GM18520 (cell line): ENCODE data around the gene TBL1XR1.
"Not testable (repeated sequence)": the region's sequence is repeated elsewhere in the genome, so short reads cannot be mapped to it uniquely, and the experiment has no call there.

ENCODE experiments used
- ATAC-seq: cut with Tn5 transposase; IDR thresholded peaks from one replicate; pipeline ENCODE4 v1.9.1; 2021; ENCODE audit not compliant: unreplicated experiment

Gene TBL1XR1

GRCh38 chr3:177184602-177185001, 12.7 kb downstream of the TBL1XR1 start:
- peak; percentile 83 for ATAC-seq

- ATAC-seq, result no peak
Observed at GRCh38 chr3:177182352-177182751, 14.9 kb downstream of the TBL1XR1 start.

GRCh38 chr3:177181418-177181817, 15.9 kb downstream of the TBL1XR1 start:
- no peak for ATAC-seq

DNA sequence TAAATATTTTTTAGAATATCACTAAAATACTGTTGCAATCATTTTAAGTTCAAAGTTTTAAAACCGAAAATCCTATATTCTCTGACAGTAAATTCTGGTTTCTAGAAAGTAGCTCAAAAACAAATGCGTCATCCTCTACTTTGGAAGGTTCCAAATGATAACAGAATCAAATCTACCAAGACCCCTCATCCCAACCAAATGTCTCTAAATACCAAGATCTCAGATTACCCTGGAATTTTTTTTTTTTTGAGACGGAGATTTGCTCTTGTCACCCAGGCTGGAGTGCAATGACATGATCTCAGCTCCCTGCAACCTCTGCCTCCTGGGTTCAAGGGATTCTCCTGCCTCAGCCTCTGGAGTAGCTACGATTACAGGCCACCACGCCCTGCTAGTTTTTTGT, 16.8 kb downstream of the TBL1XR1 start:
- no peak for ATAC-seq

DNA sequence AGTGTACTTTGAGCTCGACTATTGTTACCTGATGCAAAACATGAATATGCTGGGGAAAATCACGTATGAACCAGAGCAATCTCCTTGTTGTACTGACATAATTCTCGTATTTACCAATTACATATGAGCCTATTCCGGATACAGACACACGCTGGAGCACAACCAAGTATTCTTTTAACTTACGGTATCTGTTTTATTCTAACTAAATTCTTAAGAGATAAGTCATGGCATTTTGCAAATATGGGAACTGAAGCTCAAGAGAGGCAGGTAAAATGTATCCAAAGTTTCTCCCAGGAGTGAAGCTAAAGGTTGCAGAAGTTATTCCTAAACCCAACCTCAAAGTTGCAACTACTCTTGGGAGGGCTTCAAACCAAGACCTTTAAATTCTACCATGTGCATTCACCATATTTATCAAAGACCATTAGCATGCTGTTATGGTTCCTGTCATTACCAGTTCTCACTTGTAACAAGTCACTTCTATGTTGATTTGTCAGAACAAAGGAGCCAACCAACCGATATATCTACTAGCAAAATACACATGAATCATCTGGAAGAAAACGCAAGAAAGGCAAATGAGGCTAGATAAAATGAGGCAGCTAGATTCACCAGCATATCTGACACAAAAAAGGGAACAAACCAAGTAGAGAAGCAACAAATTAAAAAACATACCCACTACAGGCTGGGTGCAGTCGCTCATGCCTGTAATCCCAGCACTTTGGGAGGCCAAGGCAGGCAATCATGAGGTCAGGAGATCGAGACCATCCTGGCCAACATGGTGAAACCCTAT, 17.8 kb downstream of the TBL1XR1 start:
- ATAC-seq, result no peak

GRCh38 chr3:177177749-177178221, 19.5 kb downstream of the TBL1XR1 start:
- no peak for ATAC-seq

DNA sequence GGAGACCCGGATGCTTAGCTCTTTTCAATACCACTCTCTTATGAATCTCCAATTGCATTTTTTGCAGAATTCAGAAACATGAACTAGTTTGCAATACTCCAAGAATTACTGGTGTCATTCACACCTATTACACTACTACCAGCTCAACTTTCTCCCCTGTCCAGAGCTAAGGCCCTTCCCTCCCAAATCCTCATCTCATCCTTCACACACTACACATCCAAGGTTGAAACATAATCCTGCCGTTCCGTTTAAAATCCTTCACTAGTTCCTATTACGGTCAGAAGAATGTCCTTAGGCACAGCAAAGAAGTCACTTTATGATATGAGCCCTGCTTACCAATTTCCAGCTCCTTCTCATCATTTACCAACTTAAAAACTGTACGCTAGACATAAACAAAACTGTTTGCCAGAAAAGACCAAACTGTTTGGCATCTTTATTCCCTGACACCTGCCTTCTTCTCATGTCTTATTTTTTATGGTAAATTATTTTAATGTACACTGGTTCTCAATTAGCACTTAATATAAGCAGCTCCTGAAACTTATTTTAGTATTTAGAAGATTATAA, 22.6 kb downstream of the TBL1XR1 start:
- ATAC-seq, result no peak

DNA sequence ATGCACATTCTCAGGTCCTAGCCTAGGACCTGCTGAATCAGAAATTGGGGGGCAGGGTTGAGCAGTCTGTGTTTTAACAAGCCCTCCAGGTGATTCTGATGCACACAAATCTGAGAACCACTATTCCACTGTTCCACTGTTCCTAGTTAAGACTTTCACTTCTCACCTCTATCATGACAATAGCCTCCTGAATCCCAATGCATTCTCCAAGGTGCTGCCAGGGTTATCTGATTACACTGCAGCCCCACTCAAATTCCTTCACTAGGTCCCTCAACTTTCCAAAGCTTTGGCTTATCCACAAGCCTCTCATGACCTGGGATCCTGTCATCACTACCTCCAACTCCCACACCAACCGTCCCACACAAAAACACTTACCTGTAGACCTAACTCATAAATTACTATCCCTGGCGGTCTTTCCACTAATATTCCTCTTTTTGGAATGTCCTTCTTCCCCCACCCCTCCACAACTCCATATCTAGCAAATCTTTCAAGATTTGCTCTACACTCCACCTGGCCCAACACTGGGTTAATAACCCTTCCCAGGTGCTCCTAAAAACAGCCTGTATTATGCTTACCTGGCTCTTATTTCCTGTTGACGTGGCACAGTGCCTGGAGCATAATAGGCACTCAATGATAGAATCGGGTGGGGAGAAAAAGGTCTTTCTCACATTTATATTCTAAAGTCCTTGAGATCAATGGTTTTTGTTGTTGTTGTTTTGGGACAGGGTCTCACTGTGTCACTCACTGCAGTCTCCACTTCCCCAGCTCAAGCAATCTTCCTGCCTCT, 27.2 kb downstream of the TBL1XR1 start:
- no peak for ATAC-seq

- no peak for ATAC-seq
Observed at GRCh38 chr3:177168431-177168830, 28.9 kb downstream of the TBL1XR1 start.

DNA sequence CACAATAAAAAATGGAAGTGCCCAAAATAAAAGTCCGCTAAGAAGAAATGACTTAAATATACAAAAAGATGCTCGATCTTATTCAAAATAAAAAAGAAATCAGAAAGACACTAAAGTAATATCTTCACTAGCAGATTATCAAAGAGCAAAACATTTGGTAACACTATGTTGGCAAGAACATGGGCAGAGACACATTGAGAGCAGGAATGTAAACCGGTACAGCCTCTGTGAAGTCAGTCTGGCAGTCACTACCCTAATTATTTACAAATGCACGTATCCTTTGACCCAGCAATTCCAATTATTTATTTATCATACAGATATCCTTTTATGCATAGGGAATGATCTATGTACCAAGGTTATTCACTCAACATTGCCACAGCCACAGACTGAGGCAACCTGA, 34.5 kb downstream of the TBL1XR1 start:
- ATAC-seq, result no peak

- not testable (repeated sequence) for ATAC-seq
Observed at GRCh38 chr3:177161603-177162002, 35.7 kb downstream of the TBL1XR1 start.

DNA sequence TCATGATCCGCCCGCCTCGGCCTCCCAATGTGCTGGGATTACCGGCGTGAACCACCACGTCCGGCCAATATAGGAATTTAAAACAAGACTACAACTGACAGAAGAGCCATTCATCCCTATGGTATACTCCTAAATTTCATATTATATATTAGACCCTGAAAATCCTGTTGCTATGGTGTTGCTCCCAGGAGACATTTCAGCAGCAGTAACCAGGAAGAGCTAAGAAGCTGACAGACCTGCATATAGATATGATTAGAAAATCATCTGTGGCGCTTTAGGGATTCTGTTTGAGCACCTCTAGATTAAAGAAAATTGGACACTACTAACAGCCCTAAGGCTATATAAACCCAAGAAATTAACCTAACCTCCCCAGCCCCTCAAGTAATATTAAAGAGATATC, 38.8 kb downstream of the TBL1XR1 start:
- no peak for ATAC-seq

DNA sequence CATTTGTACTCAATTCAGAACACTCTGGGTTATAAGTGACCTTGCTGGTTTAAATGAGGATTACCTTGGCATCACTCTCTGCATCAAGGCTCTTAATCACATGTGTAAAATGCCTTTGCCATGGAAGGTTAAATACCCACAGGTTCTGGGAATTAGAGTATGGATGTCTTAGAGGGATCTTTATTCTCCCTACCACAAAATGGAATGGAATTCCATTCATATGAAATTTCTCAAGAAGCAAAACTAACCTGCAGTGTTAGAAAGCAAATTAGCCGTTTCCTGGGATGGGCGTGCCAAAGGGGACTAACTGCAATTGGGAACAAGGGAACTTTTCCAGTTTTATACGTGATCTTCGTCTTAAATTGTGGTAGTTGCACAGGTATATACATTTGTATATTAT, 39.8 kb downstream of the TBL1XR1 start:
- no peak for ATAC-seq

- no peak for ATAC-seq
Observed at GRCh38 chr3:177154733-177155132, 42.5 kb downstream of the TBL1XR1 start.

- ATAC-seq, result no peak
Observed at GRCh38 chr3:177150970-177151627, 46.2 kb downstream of the TBL1XR1 start.

DNA sequence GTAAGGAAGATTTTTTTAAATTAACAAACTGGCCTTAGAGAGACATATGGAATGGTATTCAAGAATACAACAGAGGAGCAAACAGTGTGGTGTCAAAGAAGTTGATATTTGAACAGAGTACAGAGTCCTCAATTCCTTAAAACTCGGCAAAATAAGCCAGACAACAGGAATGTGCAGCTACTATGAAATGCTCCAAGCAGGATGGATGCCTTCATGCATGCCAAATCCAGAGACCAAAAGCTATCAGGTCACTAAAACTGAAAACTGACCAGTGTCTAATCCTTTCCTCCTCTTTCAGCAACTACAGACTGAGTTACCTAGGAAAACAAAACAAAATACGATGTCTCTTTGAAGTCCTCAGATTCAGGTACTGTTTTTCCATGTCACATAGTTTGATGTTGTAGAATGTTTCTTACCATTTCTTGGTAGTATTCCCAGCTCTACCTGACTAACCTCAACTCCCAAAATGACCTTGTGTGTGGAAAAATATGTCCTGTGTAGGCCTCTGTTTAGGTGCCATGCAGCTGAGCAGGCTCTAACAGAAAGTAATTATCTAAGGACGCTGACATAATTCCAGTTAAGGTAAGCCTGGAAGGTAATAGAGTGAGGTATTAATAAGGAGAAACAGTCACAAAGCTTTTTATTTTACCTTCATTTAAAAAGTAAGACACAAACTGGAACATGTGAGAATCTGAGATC, 46.9 kb downstream of the TBL1XR1 start:
- ATAC-seq, result no peak

- no peak for ATAC-seq
Observed at GRCh38 chr3:177149106-177149505, 48.2 kb downstream of the TBL1XR1 start.

GRCh38 chr3:177147790-177148189, 49.5 kb downstream of the TBL1XR1 start:
- ATAC-seq, result no peak

DNA sequence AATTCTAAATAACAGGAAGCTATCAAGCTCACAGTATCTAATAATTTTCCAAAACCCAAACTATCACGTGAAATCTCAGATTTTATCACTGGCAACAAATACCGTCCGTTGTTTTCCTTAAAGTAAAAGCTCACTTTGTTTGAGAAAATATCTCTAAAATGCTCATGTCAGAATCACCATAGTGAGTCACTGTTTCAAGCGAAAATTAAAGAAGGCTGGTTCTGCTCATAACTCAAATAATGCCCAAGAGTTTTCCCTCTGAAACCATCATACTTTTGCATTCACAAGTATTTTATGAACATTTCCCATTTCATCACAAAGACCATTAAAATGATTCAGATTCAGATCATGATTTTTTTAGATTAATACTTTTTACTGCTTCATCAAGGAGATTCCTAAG, 50.6 kb downstream of the TBL1XR1 start:
- ATAC-seq, result no peak

- no peak for ATAC-seq
Observed at GRCh38 chr3:177145954-177146353, 51.3 kb downstream of the TBL1XR1 start.

DNA sequence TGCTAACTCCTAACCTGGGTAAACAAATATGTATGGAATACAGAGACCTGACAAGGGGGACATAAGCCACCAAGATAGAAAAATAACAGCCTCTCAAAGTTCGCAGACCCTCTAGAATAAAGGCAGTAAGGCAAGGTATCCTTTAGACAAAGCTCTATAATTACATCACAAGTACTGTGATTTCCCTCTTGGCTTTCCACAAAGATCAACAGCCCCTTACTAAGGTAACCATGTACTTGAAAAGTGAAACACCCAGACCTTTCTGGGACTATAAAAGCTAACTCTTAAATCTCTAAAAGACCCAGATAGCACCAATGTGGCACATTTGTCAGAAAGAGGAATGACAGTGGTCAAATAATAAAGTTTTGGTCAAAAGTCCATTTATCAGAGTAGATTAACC, 51.9 kb downstream of the TBL1XR1 start:
- peak; percentile 1 for ATAC-seq
